Keratinocyte (primary cell): ENCODE results near the gene TKT. TPM values are rescaled to one million over a fixed set of nuclear protein-coding genes. Genes with fewer than 3 reads are reported as not detected.
A peak's percentile ranks its signal among the peaks of the same experiment; 100 is the strongest.

Experiments
- DNase-seq: peaks from one replicate; pipeline ENCODE4 v3.0.0-alpha.2; 2011; ENCODE audit warnings: low read depth, missing footprints, low spot score
- FAIRE-seq: peaks from 2 replicates; lab custom pipeline; 2011; peaks lifted over from hg19 to GRCh38; lab: Jason Lieb, UNC
- H2AFZ ChIP-seq: 2 replicates; pipeline ENCODE4 v1.6.0; 2012; ENCODE audit warnings: low read length, control low read depth, inconsistent platforms; ENCODE audit not compliant: control insufficient read depth
- H3K27ac ChIP-seq: 2 replicates; pipeline ENCODE4 v1.5.1; 2011; ENCODE audit warnings: low read length; ENCODE audit not compliant: control insufficient read depth, insufficient read depth
- H3K27me3 ChIP-seq: 3 replicates; pipeline ENCODE4 v1.6.0; 2011; ENCODE audit warnings: low read length; ENCODE audit not compliant: control insufficient read depth, insufficient read depth; ENCODE audit errors: extremely low read depth
- H3K36me3 ChIP-seq, 2 experiments: 2 replicates in 1 of 2; 3 replicates in 1 of 2; pipeline ENCODE4 v1.5.1; 2011; ENCODE audit warnings: low read length in 2 of 2, mild to moderate bottlenecking in 1 of 2; ENCODE audit not compliant: control insufficient read depth in 2 of 2, insufficient read depth in 2 of 2; ENCODE audit errors: extremely low read depth in 1 of 2
- H3K4me1 ChIP-seq: 3 replicates; pipeline ENCODE4 v1.5.1; 2011; ENCODE audit warnings: low read length; ENCODE audit not compliant: control insufficient read depth, insufficient read depth; ENCODE audit errors: extremely low read depth
- H3K4me2 ChIP-seq: 3 replicates; pipeline ENCODE4 v1.6.0; 2011; ENCODE audit warnings: low read depth, low read length; ENCODE audit not compliant: control insufficient read depth, insufficient read depth; ENCODE audit errors: extremely low read depth
- H3K4me3 ChIP-seq, 3 experiments: fragments of 200-600 bp in 1 of 3; sonication (generic) in 1 of 3; 2 replicates in 2 of 3; 3 replicates in 1 of 3; pipeline ENCODE4 v1.5.1; 2011 to 2016; ENCODE audit warnings: low read length in 3 of 3, mild to moderate bottlenecking in 3 of 3, control low read depth in 2 of 3, inconsistent platforms in 1 of 3, low read depth in 1 of 3, mixed read lengths in 1 of 3, mixed run types in 1 of 3, moderate library complexity in 1 of 3; ENCODE audit not compliant: control insufficient read depth in 2 of 3, insufficient read depth in 2 of 3; ENCODE audit errors: extremely low read depth in 1 of 3
- H3K79me2 ChIP-seq: 2 replicates; pipeline ENCODE4 v1.6.0; 2012; ENCODE audit warnings: low read length; ENCODE audit not compliant: control insufficient read depth, insufficient read depth
- H3K9ac ChIP-seq: 3 replicates; pipeline ENCODE4 v1.6.0; 2011; ENCODE audit warnings: low read length; ENCODE audit not compliant: control insufficient read depth, insufficient read depth; ENCODE audit errors: extremely low read depth
- H3K9me1 ChIP-seq: 3 replicates; pipeline ENCODE4 v1.6.0; 2011; ENCODE audit warnings: low read length; ENCODE audit not compliant: control insufficient read depth, insufficient read depth; ENCODE audit errors: extremely low read depth
- H3K9me3 ChIP-seq: 2 replicates; pipeline ENCODE4 v1.5.1; 2012; ENCODE audit warnings: low read depth, low read length; ENCODE audit not compliant: control insufficient read depth
- H4K20me1 ChIP-seq: 3 replicates; pipeline ENCODE4 v1.6.0; 2011; ENCODE audit warnings: low read length; ENCODE audit not compliant: control insufficient read depth, insufficient read depth; ENCODE audit errors: extremely low read depth
- CTCF ChIP-seq, 3 experiments: IDR thresholded peaks in 1 of 3; conservative IDR thresholded peaks in 1 of 3; optimal IDR thresholded peaks in 1 of 3; 2 replicates in 2 of 3; 3 replicates in 1 of 3; pipeline versions ENCODE3 to v1.5.1; 2011; ENCODE audit warnings: low read length in 3 of 3, mild to moderate bottlenecking in 3 of 3, moderate library complexity in 2 of 3, control low read depth in 1 of 3, inconsistent platforms in 1 of 3; ENCODE audit not compliant: insufficient read depth in 2 of 3; ENCODE audit errors: extremely low read depth in 1 of 3
- EZH2 ChIP-seq: IDR thresholded peaks from one replicate; pipeline ENCODE4 v1.6.1; 2012; ENCODE audit warnings: inconsistent platforms, mild to moderate bottlenecking, low read length, moderate library complexity
- dilution Hi-C: fragments of 300-500 bp; cut with MboI; formaldehyde crosslinking; loops from one replicate; pipeline ENCODE4 v1.7.0; 2020; ENCODE audit warnings: low sequenced_read_pairs; ENCODE audit not compliant: extremely low pct_ligation_motif_present
- polyA plus RNA-seq, 5 experiments: library from polyadenylated mRNA; depleted of rRNA in 3 of 5; stranded (reverse) in 3 of 5; stranded (forward) in 1 of 5; unstranded in 1 of 5; fragments of >200 nt; gene quantifications; 1 replicate in 1 of 5; 2 replicates in 3 of 5; 3 replicates in 1 of 5; pipeline versions ENCODE4 v1.2.1 to v1.2.3, GENCODE V29; 2011 to 2012; ENCODE audit warnings: missing spikeins in 2 of 5, low read depth in 1 of 5, low replicate concordance in 1 of 5

Gene TKT
- polyA plus RNA-seq, 1 donor (not counting 4 experiments of a cell fraction or from before 2014, with no cell fraction given): 266 TPM

DNA sequence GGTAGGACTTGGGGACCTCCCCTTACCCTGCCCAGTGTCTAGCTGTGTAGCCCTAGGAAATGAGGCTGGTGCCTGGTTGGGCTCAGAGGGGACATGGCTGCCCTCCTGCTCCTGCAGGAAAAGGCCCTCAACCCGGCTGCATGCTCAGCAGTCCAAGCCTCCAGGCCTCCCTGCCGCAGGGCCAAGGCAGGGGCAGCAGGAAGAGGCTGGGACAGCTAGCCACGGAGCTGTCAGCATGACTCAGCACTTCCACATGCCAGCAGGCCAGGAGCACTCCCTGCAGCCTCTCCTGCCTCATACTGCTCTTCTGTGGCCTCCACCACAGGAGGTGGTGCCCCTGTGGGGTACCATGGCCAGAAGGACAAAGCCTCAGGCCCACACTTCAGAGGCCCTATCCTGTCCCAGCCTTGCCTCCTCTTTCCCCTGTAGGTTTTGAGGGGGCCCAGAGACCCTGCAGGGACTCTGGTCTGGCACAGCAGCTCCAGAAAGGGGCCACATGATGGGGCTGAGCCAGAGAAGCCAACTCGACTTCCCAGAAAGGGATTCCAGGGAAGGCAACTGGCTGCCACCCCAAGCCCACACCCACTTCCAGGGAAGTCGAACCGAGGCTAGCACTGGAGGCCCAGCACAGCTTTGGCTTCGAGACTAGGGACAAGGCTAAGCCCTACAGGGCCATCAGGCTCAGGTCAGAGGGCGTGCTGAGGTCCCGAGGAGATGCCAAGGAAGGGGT, 19.5 kb downstream of the TKT start:
- H3K4me3 ChIP-seq: no peak overlapping the region
- TF ChIP-seq EZH2 (no peak), CTCF (optimal IDR thresholded peaks at IDR 0.05 in 1 of 3, IDR thresholded peaks at IDR 0.05 in 1 of 3, conservative IDR thresholded peaks at IDR 0.05 in 1 of 3; ENCODE audit: extremely low read depth in 1 of 3, insufficient read depth in 2 of 3, low read length in 3 of 3) (no peak)
- H2AFZ ChIP-seq: no peak overlapping the region
- H3K36me3 ChIP-seq: peaks cover 65 to 73% of the 10 kb centered on the region in 2 experiments
- no peaks in the 10 kb centered on the region for H3K27me3 ChIP-seq
- peaks cover 32% of the 10 kb centered on the region for H3K4me1 ChIP-seq
- DNase-seq (no peak), FAIRE-seq (peak; percentile 83)
- H3K79me2 ChIP-seq: peaks cover 60% of the 10 kb centered on the region
- H3K27ac ChIP-seq: peak overlapping the region; percentile 42
- H3K9me1 ChIP-seq: peaks cover 5% of the 10 kb centered on the region
- H3K4me2 ChIP-seq: no peak overlapping the region
- peak overlapping the region; percentile 26 for H3K9ac ChIP-seq
- no peaks in the 10 kb centered on the region for H3K9me3 ChIP-seq
- H4K20me1 ChIP-seq: peaks cover 12% of the 10 kb centered on the region
- dilution Hi-C loops: no loop called here

DNA sequence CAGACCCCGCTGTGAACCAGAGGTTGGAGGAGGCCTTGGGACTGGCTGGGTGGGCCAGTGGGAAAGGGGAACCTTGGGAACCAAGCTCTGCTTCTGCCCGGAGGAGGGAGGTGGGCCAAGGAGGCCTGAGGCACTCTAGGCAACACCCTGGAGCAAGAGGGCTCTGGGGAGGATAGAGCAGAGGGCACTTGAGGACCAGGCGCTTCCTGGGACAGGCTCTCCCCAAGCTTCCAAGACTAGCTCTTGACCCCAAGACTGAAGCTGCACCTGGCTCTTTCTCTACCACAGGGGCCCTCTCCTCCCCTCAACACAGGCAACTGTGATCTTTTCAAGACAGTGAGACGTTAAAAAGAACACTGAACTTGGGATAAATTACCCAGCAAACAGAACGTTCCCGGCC, 20.3 kb downstream of the TKT start:
- no peaks in the 10 kb centered on the region for H3K27me3 ChIP-seq
- TF ChIP-seq CTCF (optimal IDR thresholded peaks at IDR 0.05 in 1 of 3, IDR thresholded peaks at IDR 0.05 in 1 of 3, conservative IDR thresholded peaks at IDR 0.05 in 1 of 3; ENCODE audit: extremely low read depth in 1 of 3, insufficient read depth in 2 of 3, low read length in 3 of 3): no peak
- no peak for TF ChIP-seq EZH2
- H4K20me1 ChIP-seq: peaks cover 7% of the 10 kb centered on the region
- no peak for FAIRE-seq
- no peak overlapping the region for H3K9ac ChIP-seq
- no peak overlapping the region for H2AFZ ChIP-seq
- no peak for DNase-seq
- peaks cover 64 to 71% of the 10 kb centered on the region in 2 experiments for H3K36me3 ChIP-seq
- peaks cover 2% of the 10 kb centered on the region for H3K9me1 ChIP-seq
- H3K4me1 ChIP-seq: peaks cover 32% of the 10 kb centered on the region
- H3K9me3 ChIP-seq: no peaks in the 10 kb centered on the region
- dilution Hi-C loops: no loop called here
- no peak overlapping the region for H3K4me3 ChIP-seq
- peaks cover 53% of the 10 kb centered on the region for H3K79me2 ChIP-seq
- H3K27ac ChIP-seq: peak overlapping the region; percentile 42
- H3K4me2 ChIP-seq: no peak overlapping the region
